ENCODE data around the gene C12orf43.

GRCh38 chr12:121025442-121026226 is 9.3 kb upstream of the C12orf43 start:
- TF ChIP-seq EZH2 (IDR thresholded peaks at IDR 0.05; ENCODE audit: borderline replicate concordance, low read depth, low read length, severe bottlenecking) = no peak
- TF ChIP-seq CTCF (IDR thresholded peaks at IDR 0.05; ENCODE audit: borderline replicate concordance, extremely low read depth, low read length, poor library complexity, severe bottlenecking) = no peak
